Astrocyte (in vitro differentiated cells and primary cell): Measurements from ENCODE around the gene TCEANC2. TPM values are rescaled to one million over a fixed set of nuclear protein-coding genes. Genes with fewer than 3 reads are reported as not detected.

Experiments
- DNase-seq: peaks from one replicate; pipeline ENCODE4 v3.0.0-alpha.2; 2010; ENCODE audit warnings: low read depth
- FAIRE-seq: peaks from 2 replicates; lab custom pipeline; 2011; peaks lifted over from hg19 to GRCh38; lab: Jason Lieb, UNC
- H2AFZ ChIP-seq: 2 replicates; pipeline ENCODE4 v1.6.0; 2012; ENCODE audit warnings: low read depth, low read length, inconsistent platforms
- H3K27ac ChIP-seq: 2 replicates; pipeline ENCODE4 v1.5.1; 2011; ENCODE audit warnings: low read depth, low read length, inconsistent platforms
- H3K27me3 ChIP-seq: 2 replicates; pipeline ENCODE4 v1.6.0; 2011; ENCODE audit warnings: low read length, inconsistent platforms; ENCODE audit not compliant: insufficient read depth
- H3K36me3 ChIP-seq: 2 replicates; pipeline ENCODE4 v1.5.1; 2011; ENCODE audit warnings: low read length, inconsistent platforms; ENCODE audit not compliant: insufficient read depth
- H3K4me1 ChIP-seq: 2 replicates; pipeline ENCODE4 v1.5.1; 2011; ENCODE audit warnings: low read length, inconsistent platforms; ENCODE audit not compliant: insufficient read depth
- H3K4me2 ChIP-seq: 2 replicates; pipeline ENCODE4 v1.6.0; 2012; ENCODE audit warnings: low read length, inconsistent platforms
- H3K4me3 ChIP-seq: 2 replicates; pipeline ENCODE4 v1.5.1; 2011; ENCODE audit warnings: low read depth, mild to moderate bottlenecking, low read length, inconsistent platforms; ENCODE audit not compliant: insufficient read depth
- H3K79me2 ChIP-seq: 2 replicates; pipeline ENCODE4 v1.6.0; 2012; ENCODE audit warnings: mild to moderate bottlenecking, low read length, inconsistent platforms; ENCODE audit not compliant: insufficient read depth
- H3K9ac ChIP-seq: 2 replicates; pipeline ENCODE4 v1.6.0; 2012; ENCODE audit warnings: mild to moderate bottlenecking, low read length, inconsistent platforms
- H3K9me3 ChIP-seq: 2 replicates; pipeline ENCODE4 v1.5.1; 2012; ENCODE audit warnings: low read depth, mild to moderate bottlenecking, low read length, inconsistent platforms; ENCODE audit not compliant: insufficient read depth
- H4K20me1 ChIP-seq: 2 replicates; pipeline ENCODE4 v1.6.0; 2012; ENCODE audit warnings: low read length, inconsistent platforms; ENCODE audit not compliant: insufficient read depth
- H3K27ac Mint-ChIP-seq: one replicate; pipeline ENCODE4 v1.8.0; 2021; ENCODE audit warnings: mild to moderate bottlenecking, mixed read lengths; ENCODE audit not compliant: unreplicated experiment
- H3K27me3 Mint-ChIP-seq: one replicate; pipeline ENCODE4 v1.8.0; 2021; ENCODE audit warnings: low read depth, mixed read lengths; ENCODE audit not compliant: unreplicated experiment
- H3K36me3 Mint-ChIP-seq: one replicate; pipeline ENCODE4 v1.8.0; 2021; ENCODE audit warnings: low read depth, mixed read lengths; ENCODE audit not compliant: unreplicated experiment
- H3K4me1 Mint-ChIP-seq: one replicate; pipeline ENCODE4 v1.8.0; 2021; ENCODE audit warnings: low read depth, mixed read lengths; ENCODE audit not compliant: unreplicated experiment
- H3K4me3 Mint-ChIP-seq: one replicate; pipeline ENCODE4 v1.8.0; 2021; ENCODE audit warnings: mild to moderate bottlenecking, moderate library complexity, mixed read lengths; ENCODE audit not compliant: unreplicated experiment
- H3K9me3 Mint-ChIP-seq: one replicate; pipeline ENCODE4 v1.8.0; 2021; ENCODE audit warnings: mild to moderate bottlenecking, mixed read lengths; ENCODE audit not compliant: unreplicated experiment
- EZH2 ChIP-seq: IDR thresholded peaks from 2 replicates; pipeline ENCODE4 v1.6.1; 2012; ENCODE audit warnings: mild to moderate bottlenecking, low read length, inconsistent platforms; ENCODE audit not compliant: insufficient read depth
- total RNA-seq: library from RNA; stranded (reverse); gene quantifications from 2 replicates; pipeline ENCODE4 v1.2.1, GENCODE V29; 2021
- TF ChIP-seq, protein P1 (sequence below): IDR thresholded peaks from 2 replicates; pipeline ENCODE4 v1.5.1; 2011; ENCODE audit warnings: low read depth, mild to moderate bottlenecking, inconsistent platforms, low read length, moderate library complexity; ENCODE audit not compliant: insufficient read depth

TCEANC2 gene
- total RNA-seq, 1 donor from 2014 or later = 4.6 TPM

DNA sequence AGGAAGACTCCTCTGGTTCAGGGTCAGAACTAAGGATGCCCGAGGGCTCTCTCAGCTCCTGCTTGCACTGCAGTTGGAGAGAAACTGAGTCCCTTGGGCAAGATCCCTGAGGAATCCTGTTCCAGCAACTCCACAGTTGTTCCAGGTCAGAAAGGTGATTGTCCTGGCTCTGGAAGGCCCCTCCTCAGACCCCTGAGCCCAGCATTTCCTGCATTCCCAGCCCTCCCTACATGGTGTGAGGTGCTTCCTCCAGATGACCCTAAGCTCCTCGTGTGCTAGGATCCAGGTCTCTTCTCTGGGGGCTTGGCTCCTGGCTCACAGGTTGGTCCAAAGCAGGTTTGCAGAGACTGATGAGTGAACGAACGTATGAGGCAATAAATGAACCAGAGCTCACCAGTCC lies 46.9 kb upstream of the TCEANC2 start:
- H3K9me3 Mint-ChIP-seq = peaks cover 3% of the 10 kb centered on the region

GRCh38 chr1:54007613-54008012 lies 45.8 kb upstream of the TCEANC2 start:
- no peak overlapping the region for H3K27ac ChIP-seq
- Mint-ChIP-seq H3K27me3 (peaks cover 59% of the 10 kb centered on the region), H3K4me3 (no peak overlapping the region), H3K27ac (no peak overlapping the region), H3K36me3 (no peaks in the 10 kb centered on the region), H3K4me1 (no peaks in the 10 kb centered on the region), H3K9me3 (peaks cover 3% of the 10 kb centered on the region)
- FAIRE-seq (no peak), DNase-seq (no peak)
- H2AFZ ChIP-seq = no peak overlapping the region
- H3K4me1 ChIP-seq = no peaks in the 10 kb centered on the region
- no peak for TF ChIP-seq EZH2
- TF ChIP-seq, protein P1, sequence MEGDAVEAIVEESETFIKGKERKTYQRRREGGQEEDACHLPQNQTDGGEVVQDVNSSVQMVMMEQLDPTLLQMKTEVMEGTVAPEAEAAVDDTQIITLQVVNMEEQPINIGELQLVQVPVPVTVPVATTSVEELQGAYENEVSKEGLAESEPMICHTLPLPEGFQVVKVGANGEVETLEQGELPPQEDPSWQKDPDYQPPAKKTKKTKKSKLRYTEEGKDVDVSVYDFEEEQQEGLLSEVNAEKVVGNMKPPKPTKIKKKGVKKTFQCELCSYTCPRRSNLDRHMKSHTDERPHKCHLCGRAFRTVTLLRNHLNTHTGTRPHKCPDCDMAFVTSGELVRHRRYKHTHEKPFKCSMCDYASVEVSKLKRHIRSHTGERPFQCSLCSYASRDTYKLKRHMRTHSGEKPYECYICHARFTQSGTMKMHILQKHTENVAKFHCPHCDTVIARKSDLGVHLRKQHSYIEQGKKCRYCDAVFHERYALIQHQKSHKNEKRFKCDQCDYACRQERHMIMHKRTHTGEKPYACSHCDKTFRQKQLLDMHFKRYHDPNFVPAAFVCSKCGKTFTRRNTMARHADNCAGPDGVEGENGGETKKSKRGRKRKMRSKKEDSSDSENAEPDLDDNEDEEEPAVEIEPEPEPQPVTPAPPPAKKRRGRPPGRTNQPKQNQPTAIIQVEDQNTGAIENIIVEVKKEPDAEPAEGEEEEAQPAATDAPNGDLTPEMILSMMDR = no peak
- no peak overlapping the region for H3K4me3 ChIP-seq
- no peaks in the 10 kb centered on the region for H4K20me1 ChIP-seq
- no peak overlapping the region for H3K9ac ChIP-seq
- no peaks in the 10 kb centered on the region for H3K36me3 ChIP-seq
- no peak overlapping the region for H3K4me2 ChIP-seq
- peaks cover 8% of the 10 kb centered on the region for H3K27me3 ChIP-seq
- H3K9me3 ChIP-seq = no peaks in the 10 kb centered on the region
- no peaks in the 10 kb centered on the region for H3K79me2 ChIP-seq

More for the DNA sequence above, 46.9 kb upstream of the TCEANC2 start:
- Histone ChIP-seq H3K9ac (no peak overlapping the region), H4K20me1 (no peaks in the 10 kb centered on the region), H3K9me3 (no peaks in the 10 kb centered on the region), H3K4me3 (no peak overlapping the region), H3K27me3 (peaks cover 18% of the 10 kb centered on the region), H2AFZ (no peak overlapping the region), H3K79me2 (no peaks in the 10 kb centered on the region), H3K27ac (no peak overlapping the region), H3K4me1 (no peaks in the 10 kb centered on the region), H3K4me2 (no peak overlapping the region), H3K36me3 (no peaks in the 10 kb centered on the region)
- Mint-ChIP-seq H3K36me3 (no peaks in the 10 kb centered on the region), H3K27me3 (peaks cover 58% of the 10 kb centered on the region), H3K4me1 (no peaks in the 10 kb centered on the region), H3K4me3 (no peak overlapping the region), H3K27ac (no peak overlapping the region)
- no peak for TF ChIP-seq EZH2
- TF ChIP-seq, protein P1 = no peak
- no peak for FAIRE-seq
- no peak for DNase-seq

DNA sequence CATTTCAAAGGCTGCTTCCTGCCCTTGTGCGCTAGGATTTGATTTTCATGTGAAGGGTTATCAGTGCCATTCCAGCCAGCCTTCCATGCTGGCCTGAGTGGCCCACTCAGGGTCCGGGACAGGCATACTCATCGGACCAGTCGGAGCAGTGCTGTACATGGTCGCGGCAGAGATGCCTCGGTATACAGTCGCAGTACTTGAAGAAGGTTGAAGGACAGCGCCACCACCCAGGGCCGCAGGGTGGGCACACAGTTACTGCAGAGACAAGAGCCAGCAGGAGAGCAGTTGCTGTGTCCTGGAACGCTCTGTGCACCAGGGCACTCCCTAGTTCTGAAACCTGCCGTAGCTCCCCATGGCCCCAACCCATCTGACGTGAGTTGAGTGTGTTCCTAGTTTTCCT lies 44.5 kb upstream of the TCEANC2 start:
- Histone ChIP-seq H3K4me3 (no peak overlapping the region), H3K79me2 (no peaks in the 10 kb centered on the region), H3K4me2 (no peak overlapping the region), H3K4me1 (no peaks in the 10 kb centered on the region), H3K9ac (no peak overlapping the region), H4K20me1 (no peaks in the 10 kb centered on the region), H3K36me3 (no peaks in the 10 kb centered on the region), H3K27me3 (peaks cover 12% of the 10 kb centered on the region), H2AFZ (no peak overlapping the region), H3K27ac (no peak overlapping the region), H3K9me3 (no peaks in the 10 kb centered on the region)
- Mint-ChIP-seq H3K27ac (no peak overlapping the region), H3K27me3 (peaks cover 63% of the 10 kb centered on the region), H3K36me3 (no peaks in the 10 kb centered on the region), H3K9me3 (no peaks in the 10 kb centered on the region), H3K4me3 (no peak overlapping the region), H3K4me1 (no peaks in the 10 kb centered on the region)
- FAIRE-seq = no peak
- DNase-seq = no peak
- no peak for TF ChIP-seq EZH2
- TF ChIP-seq, protein P1 = no peak
